ENCODE measurements around the gene PCNT. TPM values are rescaled to one million over a fixed set of nuclear protein-coding genes. Genes with fewer than 3 reads are reported as not detected.

Gene PCNT
- total and polyA plus RNA-seq, 2 experiments from 2014 or later, result 14.9 to 23.8 TPM

DNA sequence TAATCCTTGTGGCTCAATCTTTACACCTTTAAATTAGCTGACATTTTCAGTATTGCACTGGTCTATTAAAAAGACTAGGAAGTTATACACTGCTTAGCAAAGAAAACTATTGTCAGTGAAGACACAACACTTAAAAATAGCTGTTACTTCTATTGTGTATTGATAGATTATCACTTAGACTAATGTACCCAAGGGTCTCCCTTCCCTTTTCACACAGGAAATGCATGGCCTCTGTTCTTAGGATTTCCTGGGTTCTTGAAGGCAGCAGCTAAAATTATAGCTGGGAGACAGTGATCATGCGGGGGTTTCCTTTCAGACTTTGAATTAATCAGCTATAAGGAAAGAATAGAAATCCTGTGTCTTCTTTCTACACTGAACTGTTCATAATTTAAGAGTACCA lies 147.6 kb downstream of the PCNT start:
- TF ChIP-seq EZH2 (IDR thresholded peaks at IDR 0.05; ENCODE audit: insufficient read depth, poor library complexity, severe bottlenecking), result no peak
- no peak for TF ChIP-seq EZH2phosphoT487 (IDR thresholded peaks at IDR 0.05; ENCODE audit: insufficient read depth, low read depth)

GRCh38 chr21:46472246-46472645 lies 148.3 kb downstream of the PCNT start:
- H4K20me1 ChIP-seq (ENCODE audit: insufficient read depth), result no peaks in the 10 kb centered on the region

More for the DNA sequence above, 147.6 kb downstream of the PCNT start:
- no peak overlapping the region for H2AFZ ChIP-seq
- no peak overlapping the region for H3K27ac ChIP-seq
- WGBS, 2 experiments (ENCODE audit: low coverage in 1 of 2, low lambda C conversion rate in 2 of 2, missing lambda C conversion rate in 2 of 2), result 100% methylated on average over 1 of the region's 1 CpG
- H3K4me2 ChIP-seq (ENCODE audit: unreplicated experiment), result no peak overlapping the region
- in situ Hi-C loops (cut with MboI), result no loop called here
- peaks cover 98% of the 10 kb centered on the region for H3K79me2 ChIP-seq (ENCODE audit: insufficient read depth)
- no peaks in the 10 kb centered on the region for H4K20me1 ChIP-seq (ENCODE audit: insufficient read depth)
- no peak overlapping the region for H3K9ac ChIP-seq
- H3K9me3 ChIP-seq (ENCODE audit: low read depth), result no peaks in the 10 kb centered on the region
- no peak overlapping the region for H3K4me3 ChIP-seq
- H3K36me3 ChIP-seq (ENCODE audit: low read depth), result no peaks in the 10 kb centered on the region
- H3K9me2 ChIP-seq (ENCODE audit: insufficient read depth), result no peaks in the 10 kb centered on the region
- H3F3A ChIP-seq (ENCODE audit: insufficient read depth), result peaks cover 17% of the 10 kb centered on the region; the same call in 1 of the 2 replicates
- H3K4me1 ChIP-seq (ENCODE audit: insufficient read depth), result peaks cover 11% of the 10 kb centered on the region; the same call in 1 of the 2 replicates
- DNase-seq, result no peak
- no peaks in the 10 kb centered on the region for H3K27me3 ChIP-seq (replicated peaks; ENCODE audit: insufficient read depth)

GRCh38 chr21:46474382-46474781 lies 150.4 kb downstream of the PCNT start:
- Histone ChIP-seq H3K9ac (no peak overlapping the region), H3K27me3 (replicated peaks; ENCODE audit: insufficient read depth) (no peaks in the 10 kb centered on the region), H3F3A (ENCODE audit: insufficient read depth) (peaks cover 29% of the 10 kb centered on the region), H3K27ac (no peak overlapping the region), H4K20me1 (ENCODE audit: insufficient read depth) (no peaks in the 10 kb centered on the region), H3K9me2 (ENCODE audit: insufficient read depth) (no peaks in the 10 kb centered on the region), H3K4me3 (no peak overlapping the region), H3K36me3 (ENCODE audit: low read depth) (no peaks in the 10 kb centered on the region), H3K4me1 (ENCODE audit: insufficient read depth) (peaks cover 25% of the 10 kb centered on the region), H3K9me3 (ENCODE audit: low read depth) (no peaks in the 10 kb centered on the region), H3K4me2 (ENCODE audit: unreplicated experiment) (no peak overlapping the region), H2AFZ (no peak overlapping the region), H3K79me2 (ENCODE audit: insufficient read depth) (peaks cover 91% of the 10 kb centered on the region)
- 89 to 94% methylated on average over 2 of the region's 2 CpGs for WGBS, 2 experiments (ENCODE audit: low coverage in 1 of 2, low lambda C conversion rate in 2 of 2, missing lambda C conversion rate in 2 of 2)
- TF ChIP-seq EZH2phosphoT487 (IDR thresholded peaks at IDR 0.05; ENCODE audit: insufficient read depth, low read depth) (no peak), EZH2 (IDR thresholded peaks at IDR 0.05; ENCODE audit: insufficient read depth, poor library complexity, severe bottlenecking) (no peak)
- in situ Hi-C loops (cut with MboI), result no loop called here
- DNase-seq, result peak; percentile 23

More at GRCh38 chr21:46472246-46472645, 148.3 kb downstream of the PCNT start:
- no peak for TF ChIP-seq EZH2 (IDR thresholded peaks at IDR 0.05; ENCODE audit: insufficient read depth, poor library complexity, severe bottlenecking)
- 94 to 97% methylated on average over 6 of the region's 6 CpGs for WGBS, 2 experiments (ENCODE audit: low coverage in 1 of 2, low lambda C conversion rate in 2 of 2, missing lambda C conversion rate in 2 of 2)
- DNase-seq, result no peak
- Histone ChIP-seq H3K9me3 (ENCODE audit: low read depth) (no peaks in the 10 kb centered on the region), H3F3A (ENCODE audit: insufficient read depth) (peaks cover 17% of the 10 kb centered on the region; the same call in 1 of the 2 replicates), H3K9me2 (ENCODE audit: insufficient read depth) (no peaks in the 10 kb centered on the region), H3K27me3 (replicated peaks; ENCODE audit: insufficient read depth) (no peaks in the 10 kb centered on the region), H2AFZ (no peak overlapping the region), H3K36me3 (ENCODE audit: low read depth) (no peaks in the 10 kb centered on the region), H3K9ac (no peak overlapping the region), H3K4me3 (no peak overlapping the region), H3K27ac (no peak overlapping the region), H3K79me2 (ENCODE audit: insufficient read depth) (peaks cover 99% of the 10 kb centered on the region), H3K4me1 (ENCODE audit: insufficient read depth) (peaks cover 11% of the 10 kb centered on the region; the same call in 1 of the 2 replicates), H3K4me2 (ENCODE audit: unreplicated experiment) (no peak overlapping the region)
- in situ Hi-C loops (cut with MboI), result no loop called here

DNA sequence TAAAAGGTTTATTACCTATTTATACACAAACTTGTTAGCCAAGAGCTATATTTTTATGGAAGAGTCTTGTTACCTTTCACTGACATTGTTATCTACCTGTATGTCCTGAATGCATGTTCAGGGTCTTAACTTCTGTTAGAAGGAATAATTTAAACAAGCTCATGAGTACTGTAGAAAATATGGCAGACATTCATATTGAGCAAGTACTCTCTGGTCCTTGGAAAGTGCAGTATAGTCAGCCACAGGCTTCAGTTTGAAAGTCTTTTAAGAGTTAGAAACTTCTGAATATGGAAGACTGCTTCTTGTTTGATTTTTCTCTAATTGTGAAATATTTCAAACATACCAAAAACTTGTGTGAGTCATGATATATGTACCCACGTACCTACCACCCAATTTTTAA lies 151.3 kb downstream of the PCNT start:
- Histone ChIP-seq H3K9ac (no peak overlapping the region), H3K27me3 (replicated peaks; ENCODE audit: insufficient read depth) (no peaks in the 10 kb centered on the region), H3K79me2 (ENCODE audit: insufficient read depth) (peaks cover 91% of the 10 kb centered on the region), H3K9me3 (ENCODE audit: low read depth) (no peaks in the 10 kb centered on the region), H3K36me3 (ENCODE audit: low read depth) (no peaks in the 10 kb centered on the region), H3K4me1 (ENCODE audit: insufficient read depth) (peaks cover 25% of the 10 kb centered on the region), H3F3A (ENCODE audit: insufficient read depth) (peaks cover 29% of the 10 kb centered on the region), H4K20me1 (ENCODE audit: insufficient read depth) (no peaks in the 10 kb centered on the region), H2AFZ (no peak overlapping the region), H3K4me3 (no peak overlapping the region), H3K27ac (no peak overlapping the region), H3K4me2 (ENCODE audit: unreplicated experiment) (no peak overlapping the region), H3K9me2 (ENCODE audit: insufficient read depth) (no peaks in the 10 kb centered on the region)
- 86 to 87% methylated on average over 1 of the region's 1 CpG for WGBS, 2 experiments (ENCODE audit: low coverage in 1 of 2, low lambda C conversion rate in 2 of 2, missing lambda C conversion rate in 2 of 2)
- no peak for TF ChIP-seq EZH2 (IDR thresholded peaks at IDR 0.05; ENCODE audit: insufficient read depth, poor library complexity, severe bottlenecking)
- in situ Hi-C loops (cut with MboI), result no loop called here
- peak; percentile 27 for DNase-seq

DNA sequence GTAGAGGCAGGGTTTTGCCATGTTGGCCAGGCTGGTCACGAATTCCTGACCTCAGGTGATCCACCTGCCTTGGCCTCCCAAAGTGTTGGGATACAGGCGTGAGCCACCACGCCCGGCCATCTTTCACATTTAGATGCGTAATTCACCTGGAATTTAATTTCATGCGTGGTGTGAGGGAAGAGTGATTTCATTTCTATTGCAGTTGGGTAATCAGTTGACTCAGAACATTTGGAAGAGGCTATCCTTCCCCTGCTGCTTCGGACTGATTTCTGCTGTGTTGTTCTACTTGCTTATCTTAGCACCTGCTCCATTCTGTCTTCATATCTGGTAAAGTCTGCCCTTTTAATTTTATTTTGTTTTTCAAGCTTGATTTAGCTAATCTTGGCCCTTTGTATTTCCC lies 153.8 kb downstream of the PCNT start:
- no peak overlapping the region for H2AFZ ChIP-seq
- H3K4me1 ChIP-seq (ENCODE audit: insufficient read depth), result peaks cover 25% of the 10 kb centered on the region
- H3K27me3 ChIP-seq (replicated peaks; ENCODE audit: insufficient read depth), result no peaks in the 10 kb centered on the region
- in situ Hi-C loops (cut with MboI), result no loop called here
- H3K79me2 ChIP-seq (ENCODE audit: insufficient read depth), result peaks cover 91% of the 10 kb centered on the region
- no peak overlapping the region for H3K4me2 ChIP-seq (ENCODE audit: unreplicated experiment)
- peak overlapping the region; percentile 34; the same call in 1 of the 2 replicates for H3K27ac ChIP-seq
- no peaks in the 10 kb centered on the region for H4K20me1 ChIP-seq (ENCODE audit: insufficient read depth)
- no peaks in the 10 kb centered on the region for H3K36me3 ChIP-seq (ENCODE audit: low read depth)
- 54 to 59% methylated on average over 7 of the region's 7 CpGs for WGBS, 2 experiments (ENCODE audit: low coverage in 1 of 2, low lambda C conversion rate in 2 of 2, missing lambda C conversion rate in 2 of 2)
- H3K9me2 ChIP-seq (ENCODE audit: insufficient read depth), result no peaks in the 10 kb centered on the region
- H3K9me3 ChIP-seq (ENCODE audit: low read depth), result no peaks in the 10 kb centered on the region
- H3F3A ChIP-seq (ENCODE audit: insufficient read depth), result peaks cover 29% of the 10 kb centered on the region
- peak; percentile 87 for DNase-seq
- TF ChIP-seq EZH2phosphoT487 (IDR thresholded peaks at IDR 0.05; ENCODE audit: insufficient read depth, low read depth), result no peak
- TF ChIP-seq EZH2 (IDR thresholded peaks at IDR 0.05; ENCODE audit: insufficient read depth, poor library complexity, severe bottlenecking), result no peak
- no peak overlapping the region for H3K4me3 ChIP-seq
- H3K9ac ChIP-seq, result no peak overlapping the region

Measured in GM23248 (cell line).